Nephron (organoid): Measurements from ENCODE around the gene SERPINA12.

Experiments used
- H3K27ac Mint-ChIP-seq, 3 experiments: 2 replicates each; pipeline ENCODE4 v1.8.0; 2020; ENCODE audit warnings: mixed read lengths in 3 of 3, mild to moderate bottlenecking in 2 of 3, moderate library complexity in 1 of 3
- H3K27me3 Mint-ChIP-seq: 2 replicates; pipeline ENCODE4 v1.8.0; 2021; ENCODE audit warnings: low read depth, mild to moderate bottlenecking, moderate library complexity, mixed read lengths
- H3K36me3 Mint-ChIP-seq: 2 replicates; pipeline ENCODE4 v1.8.0; 2020; ENCODE audit warnings: low read depth, mixed read lengths
- H3K4me1 Mint-ChIP-seq: 2 replicates; pipeline ENCODE4 v1.8.0; 2020; ENCODE audit warnings: mixed read lengths
- H3K4me3 Mint-ChIP-seq, 3 experiments: 2 replicates each; pipeline ENCODE4 v1.8.0; 2020; ENCODE audit warnings: mild to moderate bottlenecking in 3 of 3, mixed read lengths in 3 of 3, moderate library complexity in 2 of 3
- H3K9me3 Mint-ChIP-seq: 2 replicates; pipeline ENCODE4 v1.8.0; 2020; ENCODE audit warnings: mixed read lengths
- TF ChIP-seq, protein P1 (sequence below), 3 experiments: fragments of 200-600 bp; sonication (generic); IDR thresholded peaks; one replicate each; pipeline ENCODE4 v1.5.0; 2021; ENCODE audit warnings: antibody characterized with exemption in 3 of 3; ENCODE audit not compliant: unreplicated experiment in 3 of 3

The SERPINA12 gene

GRCh38 chr14:94458096-94458495 lies 51.2 kb downstream of the SERPINA12 start:
- no peak overlapping the region for H3K27ac Mint-ChIP-seq
- H3K36me3 Mint-ChIP-seq, result no peaks in the 10 kb centered on the region
- peaks cover 26% of the 10 kb centered on the region for H3K9me3 Mint-ChIP-seq
- H3K4me1 Mint-ChIP-seq, result no peaks in the 10 kb centered on the region
- peaks cover 15% of the 10 kb centered on the region for H3K27me3 Mint-ChIP-seq
- no peak overlapping the region for H3K4me3 Mint-ChIP-seq
- TF ChIP-seq, protein P1, sequence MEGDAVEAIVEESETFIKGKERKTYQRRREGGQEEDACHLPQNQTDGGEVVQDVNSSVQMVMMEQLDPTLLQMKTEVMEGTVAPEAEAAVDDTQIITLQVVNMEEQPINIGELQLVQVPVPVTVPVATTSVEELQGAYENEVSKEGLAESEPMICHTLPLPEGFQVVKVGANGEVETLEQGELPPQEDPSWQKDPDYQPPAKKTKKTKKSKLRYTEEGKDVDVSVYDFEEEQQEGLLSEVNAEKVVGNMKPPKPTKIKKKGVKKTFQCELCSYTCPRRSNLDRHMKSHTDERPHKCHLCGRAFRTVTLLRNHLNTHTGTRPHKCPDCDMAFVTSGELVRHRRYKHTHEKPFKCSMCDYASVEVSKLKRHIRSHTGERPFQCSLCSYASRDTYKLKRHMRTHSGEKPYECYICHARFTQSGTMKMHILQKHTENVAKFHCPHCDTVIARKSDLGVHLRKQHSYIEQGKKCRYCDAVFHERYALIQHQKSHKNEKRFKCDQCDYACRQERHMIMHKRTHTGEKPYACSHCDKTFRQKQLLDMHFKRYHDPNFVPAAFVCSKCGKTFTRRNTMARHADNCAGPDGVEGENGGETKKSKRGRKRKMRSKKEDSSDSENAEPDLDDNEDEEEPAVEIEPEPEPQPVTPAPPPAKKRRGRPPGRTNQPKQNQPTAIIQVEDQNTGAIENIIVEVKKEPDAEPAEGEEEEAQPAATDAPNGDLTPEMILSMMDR (IDR thresholded peaks at IDR 0.05; ENCODE audit: unreplicated experiment in 3 of 3), result no peak

DNA sequence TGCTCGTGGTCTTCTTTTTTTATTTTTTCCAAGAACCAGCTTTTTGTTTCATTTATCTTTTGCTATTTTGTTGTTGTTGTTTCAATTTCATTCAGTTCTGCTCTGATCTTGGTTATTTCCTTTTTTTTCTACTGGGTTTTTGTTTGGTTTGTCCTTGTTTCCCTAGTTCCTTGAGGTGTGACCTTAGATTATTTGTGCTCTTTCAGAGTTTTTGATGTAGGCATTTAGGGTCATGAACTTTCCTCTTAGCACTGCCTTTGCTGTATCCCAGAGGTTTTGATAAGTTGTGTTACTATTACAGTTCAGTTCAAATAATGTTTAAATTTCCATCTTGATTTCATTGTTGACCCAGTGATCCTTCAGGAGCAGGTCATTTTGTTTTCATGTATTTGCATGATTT lies 53.3 kb downstream of the SERPINA12 start:
- H3K9me3 Mint-ChIP-seq, result peaks cover 28% of the 10 kb centered on the region
- peaks cover 32% of the 10 kb centered on the region for H3K27me3 Mint-ChIP-seq
- H3K4me3 Mint-ChIP-seq, result no peak overlapping the region

GRCh38 chr14:94451826-94452225 lies 57.4 kb downstream of the SERPINA12 start:
- Mint-ChIP-seq H3K27me3 (peaks cover 63% of the 10 kb centered on the region), H3K9me3 (peaks cover 11% of the 10 kb centered on the region), H3K36me3 (no peaks in the 10 kb centered on the region), H3K4me1 (peaks cover 4% of the 10 kb centered on the region), H3K27ac (no peak overlapping the region), H3K4me3 (no peak overlapping the region)
- TF ChIP-seq, protein P1 (IDR thresholded peaks at IDR 0.05; ENCODE audit: unreplicated experiment in 3 of 3), result no peak

More for the DNA sequence above, 53.3 kb downstream of the SERPINA12 start:
- Mint-ChIP-seq H3K27ac (no peak overlapping the region), H3K4me1 (no peaks in the 10 kb centered on the region), H3K36me3 (no peaks in the 10 kb centered on the region)
- TF ChIP-seq, protein P1 (IDR thresholded peaks at IDR 0.05; ENCODE audit: unreplicated experiment in 3 of 3), result no peak

DNA sequence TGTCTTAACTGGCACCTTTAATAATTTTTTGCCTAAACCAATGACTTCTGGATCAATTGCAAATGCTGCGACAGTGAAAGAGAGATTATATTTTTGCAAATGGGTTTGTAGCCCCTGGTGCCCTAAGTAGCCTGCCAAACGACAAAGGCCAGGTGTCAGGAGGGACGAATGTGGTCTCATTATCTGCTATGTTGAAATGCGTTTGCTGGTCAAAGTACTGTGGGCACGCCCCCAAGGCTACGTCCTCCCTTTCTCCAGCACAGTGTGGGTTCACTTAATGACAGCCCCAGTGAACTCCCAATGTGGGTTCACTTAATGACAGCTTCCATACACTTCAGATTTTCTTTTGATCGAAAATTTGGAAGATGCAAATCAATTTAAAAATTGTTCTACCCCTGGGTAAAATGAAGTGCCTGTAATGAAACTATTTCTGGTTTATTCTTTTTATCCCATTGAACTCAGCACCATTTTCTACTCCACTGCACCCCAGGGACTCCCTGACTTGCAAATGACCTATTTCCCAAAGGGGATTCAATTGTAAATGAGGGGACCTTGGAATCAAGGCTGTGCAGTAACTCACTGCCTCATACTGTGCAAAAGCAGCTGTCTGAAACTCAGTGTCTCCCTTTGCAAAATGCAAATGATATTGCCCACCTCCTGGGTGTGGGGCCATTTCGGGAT lies 58.0 kb downstream of the SERPINA12 start:
- Mint-ChIP-seq H3K27me3 (peaks cover 63% of the 10 kb centered on the region), H3K4me1 (peaks cover 4% of the 10 kb centered on the region), H3K27ac (no peak overlapping the region), H3K9me3 (peaks cover 11% of the 10 kb centered on the region), H3K4me3 (no peak overlapping the region), H3K36me3 (no peaks in the 10 kb centered on the region)
- TF ChIP-seq, protein P1 (IDR thresholded peaks at IDR 0.05; ENCODE audit: unreplicated experiment in 3 of 3), result no peak

DNA sequence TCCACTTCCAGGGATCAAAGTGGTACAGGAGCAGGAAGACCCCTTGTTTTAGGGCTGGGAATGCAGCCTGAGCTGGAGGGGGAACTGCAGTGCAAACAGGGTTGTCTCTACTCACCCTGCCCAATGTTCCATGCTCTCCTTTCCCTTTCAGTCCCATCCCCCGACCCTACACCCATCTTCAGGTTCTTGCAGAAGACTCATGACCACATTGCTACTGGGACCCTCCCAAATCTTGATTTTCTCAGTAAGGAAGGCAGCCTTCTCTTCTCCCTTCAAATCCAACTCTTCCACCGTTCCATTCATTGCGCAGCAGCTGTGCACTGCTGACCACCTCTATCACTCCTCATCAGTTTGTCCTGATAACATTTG lies 58.6 kb downstream of the SERPINA12 start:
- H3K4me1 Mint-ChIP-seq, result peaks cover 4% of the 10 kb centered on the region
- peaks cover 7% of the 10 kb centered on the region for H3K9me3 Mint-ChIP-seq
- H3K27ac Mint-ChIP-seq, result no peak overlapping the region
- no peaks in the 10 kb centered on the region for H3K36me3 Mint-ChIP-seq
- TF ChIP-seq, protein P1 (IDR thresholded peaks at IDR 0.05; ENCODE audit: unreplicated experiment in 3 of 3), result no peak
- H3K4me3 Mint-ChIP-seq, result no peak overlapping the region
- peaks cover 63% of the 10 kb centered on the region for H3K27me3 Mint-ChIP-seq

DNA sequence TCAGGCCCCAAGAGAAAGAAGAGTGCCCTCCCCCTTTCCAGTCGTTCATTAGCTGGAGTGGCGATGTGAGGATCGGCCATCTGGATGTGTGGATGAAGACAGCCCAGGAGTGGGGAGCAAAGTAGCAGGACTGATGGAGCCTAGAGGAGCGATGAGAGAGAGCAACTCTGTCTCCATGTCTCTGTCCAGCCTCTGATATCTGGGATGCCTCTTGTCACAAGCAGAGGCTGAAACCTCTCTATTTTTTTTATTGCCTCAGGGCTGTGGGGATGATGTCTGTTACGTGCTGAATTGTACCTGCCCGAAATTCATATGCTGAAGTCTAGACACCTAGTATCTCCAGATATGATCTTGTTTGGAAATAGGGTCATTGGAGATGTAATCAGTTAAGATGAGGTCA lies 59.3 kb downstream of the SERPINA12 start:
- no peaks in the 10 kb centered on the region for H3K36me3 Mint-ChIP-seq
- peaks cover 63% of the 10 kb centered on the region for H3K27me3 Mint-ChIP-seq
- peaks cover 4% of the 10 kb centered on the region for H3K4me1 Mint-ChIP-seq
- H3K27ac Mint-ChIP-seq, result no peak overlapping the region
- TF ChIP-seq, protein P1 (IDR thresholded peaks at IDR 0.05; ENCODE audit: unreplicated experiment in 3 of 3), result no peak
- peaks cover 7% of the 10 kb centered on the region for H3K9me3 Mint-ChIP-seq
- H3K4me3 Mint-ChIP-seq, result no peak overlapping the region
